HG03565 (cell line): ENCODE measurements around the gene CEP104.

Experiments
- ATAC-seq: cut with Tn5 transposase; IDR thresholded peaks from one replicate; pipeline ENCODE4 v1.9.1; 2021; ENCODE audit warnings: mild to moderate bottlenecking, moderate library complexity; ENCODE audit not compliant: unreplicated experiment

Gene CEP104

DNA sequence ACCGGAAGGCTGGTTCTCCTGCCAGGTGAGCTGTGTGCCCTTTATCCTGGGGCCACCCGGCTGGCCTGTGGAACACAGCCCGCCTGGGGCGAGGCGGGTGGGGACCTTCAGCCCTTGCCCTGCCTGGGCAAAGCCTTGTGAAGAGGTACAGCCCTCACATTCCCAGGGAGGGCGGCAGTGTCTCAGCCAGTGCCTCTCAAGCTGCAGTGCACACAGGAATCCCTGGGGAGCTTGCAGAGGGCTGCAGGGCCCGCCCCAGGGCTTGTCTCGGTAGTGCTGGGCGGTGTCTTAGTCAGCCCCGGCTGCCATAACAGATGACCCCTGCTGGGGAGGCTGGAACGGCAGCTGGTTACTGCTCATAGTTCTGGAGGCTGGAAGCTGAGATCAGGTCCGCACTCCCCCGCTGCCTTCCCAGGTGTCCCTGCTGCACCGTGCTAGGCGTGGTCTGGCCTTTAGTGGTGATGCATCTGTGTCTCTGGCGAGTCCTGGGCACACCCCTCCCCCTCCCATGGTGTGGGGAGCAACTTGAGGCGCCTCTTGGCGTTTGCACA lies 12.8 kb upstream of the CEP104 start:
- no peak for ATAC-seq

DNA sequence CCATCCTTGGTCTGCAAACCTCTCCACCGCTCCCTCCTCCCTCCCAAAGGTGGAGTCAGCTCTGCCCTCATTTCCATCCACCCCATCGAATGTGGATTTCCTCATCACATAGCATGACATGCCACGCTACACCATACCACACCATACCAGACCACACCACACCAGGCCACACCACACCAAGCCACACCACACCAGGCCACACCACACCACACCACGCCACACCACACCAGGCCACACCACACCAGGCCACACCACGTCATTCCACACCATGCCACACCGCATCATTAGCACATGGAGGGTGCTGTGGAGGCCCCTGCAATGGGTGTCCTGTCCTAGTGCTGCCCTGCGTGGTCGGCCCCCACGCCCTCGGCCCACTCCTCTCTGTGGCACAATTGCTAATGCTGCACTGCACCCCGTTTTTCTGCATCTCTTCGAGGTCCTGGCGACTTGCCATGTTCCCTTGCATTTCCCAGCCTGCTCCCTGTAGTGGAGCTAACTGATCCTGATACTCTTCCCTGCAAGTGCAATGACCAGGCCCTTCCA lies 11.5 kb upstream of the CEP104 start:
- ATAC-seq: no peak

DNA sequence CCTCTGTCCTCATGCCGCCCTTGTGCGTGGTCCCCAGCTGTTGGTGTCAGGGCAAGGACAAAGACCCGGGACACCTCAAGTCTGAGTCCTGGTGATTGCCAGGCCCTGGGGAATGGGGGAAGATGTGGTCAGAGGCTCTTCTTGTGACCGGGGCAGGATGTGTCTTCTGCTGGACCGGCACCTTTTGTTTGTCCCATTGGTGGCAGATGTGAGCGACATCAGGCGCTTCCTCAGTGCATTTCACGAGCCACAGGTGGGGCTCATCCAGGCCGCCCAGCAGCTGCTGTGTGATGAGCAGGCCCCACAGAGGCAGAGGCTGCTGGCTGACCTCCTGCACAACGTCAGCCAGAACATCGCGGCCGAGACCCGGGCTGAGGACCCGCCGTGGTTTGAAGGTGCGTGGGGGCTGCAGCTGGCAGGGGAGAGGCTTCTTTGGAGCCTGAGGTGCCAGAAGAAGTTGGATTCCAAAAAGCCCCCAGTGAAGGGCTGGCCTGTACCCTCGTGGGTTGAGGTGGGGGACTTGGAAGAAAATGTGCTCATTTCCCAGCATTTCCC lies 8.7 kb upstream of the CEP104 start:
- ATAC-seq: no peak

DNA sequence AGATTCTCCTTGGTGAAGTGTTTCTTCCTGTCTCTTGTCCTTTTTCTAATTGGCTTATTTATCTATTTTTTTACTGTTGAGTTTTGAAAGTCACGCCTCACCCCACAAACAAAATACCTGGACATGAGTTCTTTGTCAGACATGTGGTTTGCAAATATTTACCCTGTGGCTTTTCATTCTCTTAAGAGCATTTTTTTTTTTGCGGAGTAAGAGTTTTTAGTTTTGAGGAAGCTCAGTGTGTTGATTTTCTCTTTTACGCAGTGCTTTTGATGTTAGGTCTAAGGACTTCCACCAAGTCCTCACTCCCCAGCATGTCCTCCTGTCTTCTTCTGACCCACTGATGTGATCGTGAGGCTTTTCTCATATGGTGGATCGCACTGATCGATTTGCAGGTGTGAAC lies 7.9 kb upstream of the CEP104 start:
- no peak for ATAC-seq

DNA sequence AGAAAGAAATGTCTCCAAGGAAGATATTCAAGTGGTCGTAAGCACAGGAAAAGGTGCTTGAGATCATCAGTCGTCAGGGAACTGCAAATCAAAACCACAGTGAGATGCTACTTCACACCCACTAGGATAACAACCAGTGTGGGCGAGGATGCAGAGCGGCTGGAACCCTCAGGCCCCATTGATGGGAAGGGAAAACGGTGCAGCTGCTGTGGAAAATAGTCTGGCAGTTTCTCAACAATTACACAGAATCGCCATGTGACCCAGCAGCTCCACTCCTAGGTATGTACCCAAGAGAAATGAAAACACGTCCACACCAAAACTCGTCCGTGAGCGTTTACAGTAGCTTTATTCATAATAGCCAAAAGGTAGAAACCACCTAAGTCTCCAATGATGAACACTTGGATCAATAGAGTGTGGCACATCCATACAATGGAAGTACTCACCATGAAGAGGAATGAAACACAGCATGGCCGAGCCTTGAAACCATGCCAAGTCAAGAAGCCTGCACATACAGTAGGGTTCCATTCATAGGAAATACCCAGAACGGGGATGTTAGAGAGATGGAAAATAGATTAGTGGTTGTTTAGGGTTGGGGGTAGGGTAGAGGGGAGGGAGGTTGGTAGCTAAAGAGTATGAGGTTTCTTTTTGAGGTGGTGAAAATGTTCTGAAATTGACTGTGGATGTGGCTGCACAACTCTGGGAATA lies 6.4 kb upstream of the CEP104 start:
- ATAC-seq: no peak

DNA sequence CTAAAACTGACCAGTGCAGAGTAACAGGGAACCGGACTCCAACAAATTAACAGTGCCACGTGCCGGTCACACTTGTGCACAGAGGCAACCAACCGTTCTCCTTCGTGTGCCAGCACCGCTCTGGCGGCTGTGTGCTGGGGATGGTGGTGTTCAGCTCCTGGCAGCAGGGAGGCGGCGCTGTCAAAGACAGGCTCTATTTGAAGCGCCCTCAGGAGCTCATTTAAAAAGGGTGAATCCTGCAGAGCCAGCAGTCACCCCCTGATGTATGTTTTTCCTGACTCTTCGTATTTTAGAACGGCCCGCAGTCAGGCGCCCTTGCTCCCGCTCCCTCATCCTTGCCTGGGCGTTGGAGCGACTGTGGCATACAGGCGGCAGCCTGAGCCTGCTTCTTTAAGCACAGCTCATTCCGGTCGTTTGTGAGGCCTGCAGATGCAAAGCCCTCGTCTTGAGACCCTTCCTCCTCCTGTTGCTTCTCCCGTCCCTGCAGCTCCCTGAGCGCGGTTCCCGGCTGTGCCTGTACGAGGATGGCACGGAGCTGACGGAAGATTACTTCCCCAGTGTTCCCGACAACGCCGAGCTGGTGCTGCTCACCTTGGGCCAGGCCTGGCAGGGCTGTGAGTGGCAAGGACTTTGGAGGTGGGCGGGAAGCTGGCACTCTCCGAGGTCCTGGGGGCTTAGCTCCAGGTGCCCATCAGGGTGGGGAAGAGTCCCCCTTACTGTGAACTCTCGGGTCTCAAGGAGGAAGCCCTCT lies 1.4 kb upstream of the CEP104 start:
- no peak for ATAC-seq

DNA sequence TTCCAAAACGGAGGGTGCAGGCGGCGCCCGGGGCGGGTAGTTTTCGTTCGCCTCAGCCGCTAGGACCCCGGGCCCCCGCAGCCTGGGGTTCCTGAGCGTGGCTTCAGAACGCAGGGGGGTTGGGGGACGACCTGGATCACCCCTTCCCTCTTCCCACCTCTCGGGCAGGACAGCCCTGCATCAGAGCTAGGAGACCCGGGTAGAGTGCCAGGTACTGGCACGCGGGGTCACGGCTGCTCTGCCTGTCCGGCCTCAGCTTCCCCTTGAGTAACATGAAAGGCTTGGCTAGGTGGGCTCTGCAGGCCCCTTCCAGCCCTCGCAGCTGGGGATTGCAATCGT lies 749 bp upstream of the CEP104 start:
- no peak for ATAC-seq

DNA sequence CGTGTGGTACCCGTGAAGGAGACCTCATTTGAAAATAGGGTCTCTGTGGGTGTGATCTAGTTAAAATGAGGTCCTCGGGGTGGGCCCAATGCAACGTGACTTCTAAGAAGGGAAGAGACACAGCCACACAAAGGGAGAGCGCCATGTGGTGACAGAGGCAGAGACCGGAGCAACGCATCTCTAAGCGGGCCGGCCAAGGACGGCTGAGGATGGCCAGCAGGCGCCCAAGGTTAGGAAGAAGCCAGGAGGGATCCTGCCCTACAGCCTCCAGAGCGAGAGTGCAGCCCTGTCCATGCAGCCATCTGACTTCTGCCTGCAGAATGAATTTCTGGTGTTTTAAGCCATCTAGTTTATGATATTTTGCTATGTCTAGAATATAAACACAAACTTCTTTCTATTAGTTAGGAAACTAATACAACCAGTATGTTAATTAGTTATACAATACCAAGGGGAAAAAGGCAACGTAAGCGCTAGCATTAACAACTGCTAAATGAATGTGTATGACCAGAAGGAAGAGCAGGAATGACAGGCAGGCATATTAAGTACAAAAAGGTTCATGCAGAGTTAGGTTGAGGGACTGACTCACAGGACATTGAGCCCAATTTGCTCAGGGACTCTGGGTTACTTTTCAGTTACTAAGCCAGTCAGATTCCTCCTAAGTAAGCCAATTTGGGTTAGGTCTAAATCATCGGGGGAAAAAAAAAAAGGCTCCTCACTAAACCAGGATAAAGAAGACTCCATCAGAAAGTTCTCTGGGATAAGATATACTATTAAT lies 4.1 kb downstream of the CEP104 start:
- ATAC-seq: no peak

DNA sequence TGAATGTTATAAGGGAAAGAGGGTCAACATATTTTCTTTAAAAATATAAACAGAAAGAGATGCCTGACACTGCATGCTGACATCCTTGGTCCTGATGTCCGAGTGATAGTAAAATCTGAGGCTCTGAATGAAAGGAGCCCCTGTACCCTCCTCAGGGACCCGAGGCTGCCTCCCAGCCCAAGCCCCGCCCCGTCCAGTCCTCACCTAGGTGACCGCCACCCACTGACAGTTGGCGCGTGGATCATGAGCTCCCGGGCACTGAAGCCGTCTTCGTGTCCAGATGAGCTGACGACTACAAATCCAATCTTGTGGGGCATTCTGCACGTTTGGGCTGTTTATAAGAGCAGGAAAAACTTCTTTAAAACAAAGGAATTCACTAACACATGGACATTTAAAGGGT lies 4.9 kb downstream of the CEP104 start:
- no peak for ATAC-seq

DNA sequence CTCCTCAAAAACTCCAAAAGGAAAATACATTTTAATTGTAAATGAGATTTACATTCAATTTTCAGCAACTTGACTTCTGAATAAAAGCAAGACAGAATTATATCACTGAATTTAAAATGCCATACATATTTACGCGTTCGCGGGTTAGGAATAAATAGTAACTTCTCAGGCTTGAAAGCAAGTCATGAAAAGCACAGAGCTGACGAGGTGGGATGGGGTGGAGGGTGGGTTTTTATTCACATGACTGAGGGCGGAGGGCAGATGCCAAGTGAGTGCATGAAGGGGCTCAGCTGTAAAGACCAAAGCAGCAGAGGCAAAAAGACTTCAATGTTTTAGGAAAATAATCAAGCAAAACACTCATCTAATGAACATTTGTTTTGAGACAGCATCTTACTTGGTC lies 5.7 kb downstream of the CEP104 start:
- no peak for ATAC-seq

DNA sequence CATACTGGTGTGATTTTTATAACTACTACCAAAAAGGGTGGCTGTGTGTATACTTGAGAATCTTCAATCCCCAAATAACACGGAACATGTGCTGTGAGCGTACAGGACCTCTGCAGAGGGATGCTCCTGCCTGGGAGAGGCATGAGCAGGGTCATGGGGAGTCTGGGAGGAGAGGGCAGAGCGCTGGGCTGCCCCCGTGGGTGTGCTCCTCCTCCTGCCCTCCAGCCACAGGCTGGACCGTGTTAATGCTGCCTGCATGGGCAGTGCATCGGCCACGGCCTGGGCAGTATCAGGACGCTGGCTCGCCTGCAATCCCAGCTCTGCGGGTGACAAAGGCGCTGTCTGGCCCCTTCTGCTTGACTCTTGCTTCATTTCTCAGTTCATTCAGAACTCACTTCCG lies 6.2 kb downstream of the CEP104 start:
- ATAC-seq: no peak

DNA sequence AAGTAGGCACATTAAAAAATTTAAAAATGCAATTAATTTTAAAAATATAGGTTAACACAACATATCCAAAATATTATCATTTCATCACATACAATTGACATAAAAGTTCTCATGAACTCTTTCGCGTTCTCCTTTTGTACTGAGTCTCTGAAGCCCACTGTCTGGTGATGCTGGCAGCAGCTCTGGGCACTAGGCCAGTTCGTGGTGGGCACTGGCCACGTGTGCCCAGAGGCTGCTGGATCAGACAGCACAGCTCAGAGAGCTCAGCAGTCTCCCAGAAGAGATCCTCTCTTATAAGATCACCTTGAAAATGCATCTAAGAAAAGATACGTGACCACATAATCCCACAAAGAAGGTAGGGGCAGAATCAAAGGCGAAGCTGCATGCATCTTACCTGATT lies 9.9 kb downstream of the CEP104 start:
- ATAC-seq: no peak

DNA sequence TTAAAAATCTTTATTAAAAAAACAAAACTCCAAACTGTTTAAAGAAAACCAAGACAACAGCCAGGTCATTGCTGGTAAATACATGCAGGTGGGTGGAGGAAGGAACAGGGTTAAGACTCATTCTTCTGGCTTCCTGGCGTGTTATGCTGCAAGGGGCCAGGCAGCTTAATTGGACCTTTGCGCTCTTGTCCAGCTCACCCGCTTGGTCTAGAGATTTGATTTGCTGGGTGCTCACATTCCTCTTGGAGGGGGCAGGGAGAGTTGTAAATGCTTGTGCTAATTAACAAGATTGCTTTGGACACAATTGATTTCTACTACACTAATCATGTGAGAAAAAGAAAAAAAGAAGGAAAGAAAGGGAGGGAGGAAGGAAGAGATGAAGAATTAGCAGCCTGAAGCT lies 10.5 kb downstream of the CEP104 start:
- ATAC-seq: no peak

DNA sequence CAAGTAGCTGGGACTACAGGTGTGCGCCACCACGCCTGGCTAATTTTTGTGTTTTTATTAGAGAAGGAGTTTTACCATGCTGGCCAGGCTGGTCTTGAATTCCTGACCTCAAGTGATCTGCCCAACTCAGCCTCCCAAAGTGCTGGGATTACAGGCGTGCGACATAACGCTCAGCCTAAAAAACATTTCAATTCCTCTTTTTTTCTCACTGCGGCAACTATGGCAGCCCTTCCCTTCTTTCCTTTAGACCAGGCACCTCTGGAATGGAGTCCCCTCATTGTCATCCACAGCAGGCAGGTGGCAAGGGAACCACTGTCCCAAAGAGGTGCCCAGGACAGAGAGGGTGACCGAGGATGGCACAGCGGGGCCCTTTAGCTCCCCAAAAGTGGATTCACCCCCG lies 14.1 kb downstream of the CEP104 start:
- ATAC-seq: no peak

DNA sequence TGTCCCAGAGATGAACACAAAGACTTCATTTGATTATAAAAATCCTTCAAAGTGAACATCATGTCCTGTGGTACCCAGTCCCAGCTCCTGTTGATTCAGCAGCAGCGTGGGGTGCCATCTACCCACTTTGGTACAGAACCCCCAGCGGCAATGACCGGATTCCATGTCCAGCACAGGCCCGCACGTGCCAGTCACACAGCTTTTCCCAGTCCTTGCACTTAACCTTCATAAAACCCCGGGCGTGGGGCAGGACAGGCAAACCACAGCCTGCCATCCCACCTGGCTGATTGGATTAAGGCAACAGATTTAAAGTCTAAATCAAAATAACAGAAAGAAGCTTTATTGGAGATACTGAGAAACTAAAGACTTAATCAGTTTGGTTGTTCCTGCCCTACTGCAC lies 15.5 kb downstream of the CEP104 start:
- no peak for ATAC-seq

DNA sequence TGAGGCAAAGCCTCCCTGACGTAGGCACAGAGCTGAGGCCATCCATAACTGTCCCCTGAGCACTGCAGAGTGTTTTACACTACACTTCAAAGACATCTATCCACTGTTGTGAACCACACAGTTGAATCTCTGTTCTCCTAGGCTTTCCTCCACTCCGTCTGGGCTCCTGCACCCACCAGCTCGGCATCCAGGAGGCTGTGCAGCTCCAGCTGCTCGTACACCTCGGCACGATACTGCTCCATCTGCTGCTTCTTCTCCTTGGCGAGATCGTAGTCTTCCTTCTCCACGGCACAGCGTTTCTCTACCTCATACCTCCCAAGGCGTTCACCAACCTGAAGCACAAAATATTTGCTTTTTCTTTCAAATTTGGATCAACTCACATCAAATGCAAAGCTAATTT lies 18.2 kb downstream of the CEP104 start:
- no peak for ATAC-seq

DNA sequence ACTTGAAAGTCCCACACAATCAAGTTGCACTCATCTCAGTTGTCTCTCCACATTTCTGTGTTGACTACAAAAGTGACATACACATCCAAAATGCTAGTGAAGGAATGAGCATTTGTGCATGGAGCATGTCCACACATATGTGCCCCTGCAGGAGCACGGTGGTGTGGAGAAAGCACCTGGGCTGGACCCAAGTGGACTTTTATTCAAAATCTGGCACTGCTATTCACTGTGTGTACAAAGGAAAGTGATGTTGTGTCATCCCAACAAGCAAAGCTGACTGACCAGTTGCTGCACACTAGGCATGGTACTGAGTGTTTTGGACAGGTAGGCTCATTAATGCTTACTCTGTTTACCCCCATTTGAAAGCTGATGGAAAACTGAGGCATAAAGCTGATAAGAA lies 19.3 kb downstream of the CEP104 start:
- ATAC-seq: no peak

DNA sequence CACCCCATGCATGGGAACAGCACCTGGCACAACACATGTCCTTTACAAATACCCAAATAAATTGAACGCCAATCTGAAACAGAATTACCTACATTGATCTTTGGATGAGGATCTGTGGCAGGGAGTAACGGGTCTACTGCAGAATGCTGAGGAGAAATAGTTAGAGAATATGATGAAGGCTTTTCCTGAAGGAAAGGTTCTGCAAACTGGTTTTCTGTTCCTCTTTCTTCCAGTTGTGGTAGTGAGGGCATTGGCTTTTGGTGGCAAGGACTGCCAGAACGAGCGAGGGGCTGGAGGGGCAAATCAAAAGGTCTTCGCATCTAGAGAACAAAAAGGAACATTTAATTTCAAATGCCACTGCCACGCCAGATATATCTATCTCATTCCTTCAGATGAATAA lies 19.8 kb downstream of the CEP104 start:
- no peak for ATAC-seq

DNA sequence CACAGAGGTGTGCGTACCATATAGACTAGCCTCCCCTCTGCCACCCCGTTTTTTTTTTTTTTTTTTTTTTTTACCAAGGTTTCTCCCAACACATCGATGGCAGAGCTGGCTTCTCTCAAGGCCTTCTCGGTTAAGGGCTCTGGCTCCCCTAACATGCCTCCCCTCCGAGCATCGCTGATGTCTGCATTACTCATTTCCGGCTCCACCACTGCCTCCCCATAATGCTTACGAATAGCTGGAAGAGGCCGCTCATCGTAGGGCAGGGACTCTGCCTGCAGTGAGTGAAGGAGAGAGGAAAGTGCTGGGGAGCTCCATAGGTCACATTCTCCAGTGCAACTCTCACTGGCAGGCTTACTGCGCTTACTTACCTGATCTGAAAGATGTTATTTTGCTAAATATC lies 20.6 kb downstream of the CEP104 start:
- no peak for ATAC-seq

DNA sequence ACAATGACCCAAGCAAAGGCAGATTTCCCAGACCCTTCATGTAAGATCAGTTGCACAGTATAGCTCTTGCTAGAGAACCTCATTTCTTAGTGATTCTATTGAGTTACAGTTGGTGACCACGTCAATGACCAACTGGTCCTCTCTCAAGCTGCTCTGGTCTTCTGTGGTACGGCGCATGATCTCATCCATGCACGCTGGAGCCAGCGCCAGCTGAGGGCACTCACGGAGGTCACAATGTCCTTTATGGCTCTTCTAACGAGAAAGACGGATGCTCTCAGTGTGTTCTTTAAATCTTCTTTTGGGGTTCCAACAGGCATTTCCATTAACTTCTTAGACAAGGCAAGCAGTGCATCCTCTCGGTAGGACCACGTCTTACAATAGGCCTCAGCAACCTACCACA lies 22.3 kb downstream of the CEP104 start:
- ATAC-seq: no peak

DNA sequence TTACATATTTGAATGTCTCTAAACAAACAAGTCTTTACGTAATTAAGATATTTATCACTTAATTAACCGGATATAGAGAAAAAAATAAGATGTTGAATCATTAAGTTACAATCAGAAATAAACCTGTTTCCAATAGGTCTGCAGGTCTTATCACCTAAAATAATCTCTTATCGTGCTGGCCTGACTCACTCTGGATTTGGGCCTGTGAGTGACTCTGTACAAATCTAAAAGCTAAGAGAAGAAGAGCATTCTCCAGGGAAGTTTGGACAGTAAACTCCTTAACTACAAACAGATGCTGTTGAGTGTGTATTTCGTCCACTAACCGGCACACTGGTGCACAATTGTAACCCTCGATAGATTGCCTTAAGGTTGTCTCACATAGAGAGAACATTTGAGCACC lies 25.3 kb downstream of the CEP104 start:
- no peak for ATAC-seq
